Measurements from ENCODE around the gene CDH4.

DNA sequence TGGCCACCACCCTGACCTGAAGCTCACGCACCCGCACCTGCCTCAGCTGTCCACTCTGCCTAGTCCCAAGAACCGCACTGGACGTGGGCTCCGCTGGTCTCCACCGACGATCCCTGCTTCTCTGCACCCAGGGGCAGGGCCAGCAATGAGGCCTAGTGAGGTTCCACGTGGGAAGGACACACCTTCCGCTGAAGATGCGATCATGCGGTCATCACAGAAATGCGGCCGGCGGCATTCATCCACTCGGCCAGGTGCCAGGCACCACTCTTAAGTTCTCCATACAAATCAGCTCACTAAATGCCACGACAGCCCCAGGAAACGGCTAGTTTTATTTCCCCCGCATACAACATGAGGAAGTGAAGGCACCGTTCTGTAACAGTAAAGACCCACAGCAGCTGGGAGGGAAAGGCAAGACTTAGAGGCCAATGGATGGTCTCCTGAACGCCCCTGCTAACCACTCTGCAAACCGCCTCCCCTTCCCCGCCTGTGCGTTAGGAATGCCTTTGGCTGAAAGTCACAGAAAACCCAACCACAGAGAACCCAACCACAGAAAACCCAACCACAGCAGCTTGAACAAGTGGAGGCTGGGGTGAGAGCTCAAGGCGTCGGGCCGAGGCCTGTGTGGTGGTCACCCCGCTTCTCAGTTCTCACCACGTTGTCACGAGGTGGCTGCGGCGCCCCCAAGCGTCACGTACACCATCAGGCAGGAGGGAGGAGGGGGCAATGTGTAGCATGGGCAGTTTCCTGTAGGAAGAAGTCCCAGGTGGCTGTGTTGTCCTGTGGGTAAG is 609.2 kb downstream of the CDH4 start:
- no peak for TF ChIP-seq CTCF (IDR thresholded peaks at IDR 0.05)
- TF ChIP-seq POLR2A (IDR thresholded peaks at IDR 0.05), result no peak

Data from upper lobe of left lung (tissue), 4 donors.